ENCODE measurements around the gene RIPK1. TPM values are rescaled to one million over a fixed set of nuclear protein-coding genes. Genes with fewer than 3 reads are reported as not detected.

The RIPK1 gene
- total RNA-seq, 1 donor from 2014 or later, result 4.9 TPM

DNA sequence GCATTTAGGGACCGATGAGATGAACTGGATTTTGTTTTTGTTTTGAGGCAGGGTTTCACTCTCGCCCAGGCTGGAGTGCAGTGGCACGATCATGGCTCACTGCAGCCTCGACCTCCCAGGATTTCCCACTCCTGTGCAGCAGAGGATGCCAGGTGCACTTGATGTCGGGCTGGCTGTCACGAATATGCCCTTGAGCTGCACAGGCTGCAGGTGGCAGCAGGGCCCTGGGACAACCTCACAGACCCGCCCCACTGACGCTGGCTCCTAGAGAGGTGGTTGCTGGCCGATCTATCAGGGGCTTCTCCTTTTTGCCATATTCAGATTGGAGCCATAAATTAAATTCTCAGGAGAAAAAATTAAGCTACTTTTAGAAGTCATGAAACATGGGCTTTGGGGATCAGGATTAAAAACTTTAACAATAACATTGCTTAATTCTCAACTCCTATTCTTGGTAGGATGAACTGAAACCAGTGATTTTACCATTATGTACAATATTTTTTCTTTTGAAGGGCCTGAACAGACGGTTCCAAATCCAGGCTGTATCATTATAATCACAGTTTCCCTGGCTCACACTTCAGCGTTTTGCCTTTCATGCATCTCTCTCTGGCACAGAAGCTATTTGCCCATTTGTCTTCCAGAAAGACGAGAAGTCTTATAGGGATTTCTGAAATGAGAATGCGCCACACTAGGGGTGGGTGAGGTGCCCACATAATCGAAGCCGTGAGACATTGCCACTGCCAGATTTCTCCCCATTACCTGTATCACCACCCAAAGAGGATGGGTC is 36.2 kb upstream of the RIPK1 start:
- DNase-seq (ENCODE audit: low spot score), result no peak
- no peak overlapping the region for H3K27ac ChIP-seq
- no peaks in the 10 kb centered on the region for H3K79me2 ChIP-seq (ENCODE audit: low read depth)
- peaks cover 9% of the 10 kb centered on the region for H3F3A ChIP-seq (ENCODE audit: low read depth)
- no peak overlapping the region for H3K9ac ChIP-seq
- Mint-ChIP-seq H3K4me1 (peaks cover 3% of the 10 kb centered on the region), H3K4me3 (no peak overlapping the region), H3K36me3 (peaks cover 2% of the 10 kb centered on the region), H3K9me3 (peaks cover 8% of the 10 kb centered on the region), H3K27ac (no peak overlapping the region), H3K27me3 (ENCODE audit: insufficient read depth, low read depth) (peaks cover 8% of the 10 kb centered on the region)
- no peak for TF ChIP-seq EZH2phosphoT487 (IDR thresholded peaks at IDR 0.05)
- TF ChIP-seq EZH2 (IDR thresholded peaks at IDR 0.05), result no peak
- TF ChIP-seq, protein P1, sequence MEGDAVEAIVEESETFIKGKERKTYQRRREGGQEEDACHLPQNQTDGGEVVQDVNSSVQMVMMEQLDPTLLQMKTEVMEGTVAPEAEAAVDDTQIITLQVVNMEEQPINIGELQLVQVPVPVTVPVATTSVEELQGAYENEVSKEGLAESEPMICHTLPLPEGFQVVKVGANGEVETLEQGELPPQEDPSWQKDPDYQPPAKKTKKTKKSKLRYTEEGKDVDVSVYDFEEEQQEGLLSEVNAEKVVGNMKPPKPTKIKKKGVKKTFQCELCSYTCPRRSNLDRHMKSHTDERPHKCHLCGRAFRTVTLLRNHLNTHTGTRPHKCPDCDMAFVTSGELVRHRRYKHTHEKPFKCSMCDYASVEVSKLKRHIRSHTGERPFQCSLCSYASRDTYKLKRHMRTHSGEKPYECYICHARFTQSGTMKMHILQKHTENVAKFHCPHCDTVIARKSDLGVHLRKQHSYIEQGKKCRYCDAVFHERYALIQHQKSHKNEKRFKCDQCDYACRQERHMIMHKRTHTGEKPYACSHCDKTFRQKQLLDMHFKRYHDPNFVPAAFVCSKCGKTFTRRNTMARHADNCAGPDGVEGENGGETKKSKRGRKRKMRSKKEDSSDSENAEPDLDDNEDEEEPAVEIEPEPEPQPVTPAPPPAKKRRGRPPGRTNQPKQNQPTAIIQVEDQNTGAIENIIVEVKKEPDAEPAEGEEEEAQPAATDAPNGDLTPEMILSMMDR (IDR thresholded peaks at IDR 0.05), result no peak
- H3K4me3 ChIP-seq, result no peak overlapping the region
- no peaks in the 10 kb centered on the region for H4K20me1 ChIP-seq (ENCODE audit: low read depth)
- no peaks in the 10 kb centered on the region for H3K36me3 ChIP-seq
- peaks cover 12% of the 10 kb centered on the region for H3K4me1 ChIP-seq
- H3K4me2 ChIP-seq, result no peak overlapping the region
- no peaks in the 10 kb centered on the region for H3K9me3 ChIP-seq (ENCODE audit: low read depth)
- H2AFZ ChIP-seq (replicated peaks), result no peak overlapping the region
- H3K27me3 ChIP-seq, result no peaks in the 10 kb centered on the region

DNA sequence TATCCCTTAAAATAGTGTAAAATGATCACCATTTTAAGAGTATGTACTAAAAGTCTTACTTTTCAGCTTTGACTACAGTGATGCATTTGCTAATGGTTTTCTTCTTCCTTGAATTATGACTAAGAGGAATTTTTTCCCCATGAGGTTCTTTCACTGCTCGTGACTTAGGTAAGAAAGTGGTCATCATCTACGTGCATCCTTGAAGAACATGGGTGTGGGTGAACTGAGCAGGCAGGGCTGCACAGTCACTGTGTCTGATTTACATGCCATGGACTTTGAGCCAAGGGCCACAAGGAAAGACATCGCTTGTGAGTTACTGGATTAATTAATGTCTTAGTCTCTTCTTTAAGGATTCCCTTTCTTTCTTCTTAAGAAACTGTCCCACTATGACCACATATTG is 35.3 kb upstream of the RIPK1 start:
- Mint-ChIP-seq H3K9me3 (peaks cover 9% of the 10 kb centered on the region), H3K4me1 (peaks cover 7% of the 10 kb centered on the region), H3K27ac (no peak overlapping the region), H3K27me3 (ENCODE audit: insufficient read depth, low read depth) (peaks cover 8% of the 10 kb centered on the region), H3K4me3 (no peak overlapping the region), H3K36me3 (no peaks in the 10 kb centered on the region)
- H3K27me3 ChIP-seq, result no peaks in the 10 kb centered on the region
- TF ChIP-seq, protein P1 (IDR thresholded peaks at IDR 0.05), result no peak
- TF ChIP-seq EZH2phosphoT487 (IDR thresholded peaks at IDR 0.05) (no peak), EZH2 (IDR thresholded peaks at IDR 0.05) (no peak)
- no peaks in the 10 kb centered on the region for H3K79me2 ChIP-seq (ENCODE audit: low read depth)
- no peak for DNase-seq (ENCODE audit: low spot score)
- no peak overlapping the region for H3K27ac ChIP-seq
- H2AFZ ChIP-seq (replicated peaks), result no peak overlapping the region
- H3F3A ChIP-seq (ENCODE audit: low read depth), result peaks cover 12% of the 10 kb centered on the region
- no peaks in the 10 kb centered on the region for H3K9me3 ChIP-seq (ENCODE audit: low read depth)
- H4K20me1 ChIP-seq (ENCODE audit: low read depth), result no peaks in the 10 kb centered on the region
- H3K4me1 ChIP-seq, result peaks cover 18% of the 10 kb centered on the region
- no peak overlapping the region for H3K4me3 ChIP-seq
- H3K36me3 ChIP-seq, result no peaks in the 10 kb centered on the region
- no peak overlapping the region for H3K4me2 ChIP-seq
- no peak overlapping the region for H3K9ac ChIP-seq

DNA sequence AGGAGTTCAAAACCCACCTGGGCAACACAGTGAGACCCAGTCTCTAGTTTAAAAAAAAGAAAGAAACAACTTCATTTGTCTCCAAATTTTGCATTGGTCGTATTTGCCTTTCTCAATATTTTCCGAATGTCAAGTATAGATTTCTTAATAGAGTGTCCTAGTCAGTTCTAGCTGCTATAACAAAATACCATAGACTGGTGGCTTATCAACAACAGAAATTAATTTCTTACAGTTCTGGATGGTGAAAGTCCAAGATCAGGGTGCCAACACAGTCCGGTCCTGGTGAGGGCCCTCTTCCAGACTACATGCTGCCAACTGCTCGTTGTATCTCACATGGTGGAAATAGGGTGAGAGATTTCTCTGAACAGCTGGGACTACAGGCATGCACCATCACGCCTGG is 34.6 kb upstream of the RIPK1 start:
- DNase-seq (ENCODE audit: low spot score), result no peak
- H3K4me2 ChIP-seq, result no peak overlapping the region
- no peaks in the 10 kb centered on the region for H3K79me2 ChIP-seq (ENCODE audit: low read depth)
- H3K4me1 ChIP-seq, result peaks cover 25% of the 10 kb centered on the region
- no peak overlapping the region for H3K27ac ChIP-seq
- H3F3A ChIP-seq (ENCODE audit: low read depth), result peaks cover 18% of the 10 kb centered on the region
- H3K4me1 Mint-ChIP-seq, result peaks cover 12% of the 10 kb centered on the region
- TF ChIP-seq EZH2 (IDR thresholded peaks at IDR 0.05) (no peak), EZH2phosphoT487 (IDR thresholded peaks at IDR 0.05) (no peak)
- TF ChIP-seq, protein P1 (IDR thresholded peaks at IDR 0.05), result no peak
- H3K36me3 Mint-ChIP-seq, result no peaks in the 10 kb centered on the region
- H3K27me3 ChIP-seq, result no peaks in the 10 kb centered on the region
- no peaks in the 10 kb centered on the region for H4K20me1 ChIP-seq (ENCODE audit: low read depth)
- H3K9me3 ChIP-seq (ENCODE audit: low read depth), result no peaks in the 10 kb centered on the region
- no peak overlapping the region for H3K27ac Mint-ChIP-seq
- no peak overlapping the region for H3K4me3 ChIP-seq
- peaks cover 8% of the 10 kb centered on the region for H3K27me3 Mint-ChIP-seq (ENCODE audit: insufficient read depth, low read depth)
- no peaks in the 10 kb centered on the region for H3K36me3 ChIP-seq
- H3K4me3 Mint-ChIP-seq, result no peak overlapping the region
- H2AFZ ChIP-seq (replicated peaks), result no peak overlapping the region
- no peak overlapping the region for H3K9ac ChIP-seq
- H3K9me3 Mint-ChIP-seq, result peaks cover 11% of the 10 kb centered on the region
